ENCODE results near the gene CDC20. TPM values are rescaled to one million over a fixed set of nuclear protein-coding genes. Genes with fewer than 3 reads are reported as not detected.

The CDC20 gene
- total and polyA plus RNA-seq, 2 donors (not counting 1 experiment from before 2014, with no cell fraction given), result 16.7 to 24.1 TPM

GRCh38 chr1:43376723-43377235, 18.0 kb downstream of the CDC20 start:
- Histone ChIP-seq H3K27me3 (ENCODE audit: control insufficient read depth, insufficient read depth, low read length) (no peaks in the 10 kb centered on the region), H3K4me3 (replicated peaks in 1 of 4; ENCODE audit: control extremely low read depth in 1 of 4, insufficient read depth in 1 of 4, low read depth in 3 of 4, low read length in 4 of 4) (no peak overlapping the region), H4K20me1 (ENCODE audit: control insufficient read depth, extremely low read depth, insufficient read depth, low read length) (no peaks in the 10 kb centered on the region), H3K9ac (ENCODE audit: insufficient read depth, low read length) (no peak overlapping the region), H3K36me3 (ENCODE audit: control insufficient read depth, insufficient read depth, low read length) (peaks cover 3% of the 10 kb centered on the region), H3K4me1 (ENCODE audit: control insufficient read depth, extremely low read depth, insufficient read depth, low read length) (peaks cover 13% of the 10 kb centered on the region), H2AFZ (ENCODE audit: low read length) (no peak overlapping the region), H3K79me2 (ENCODE audit: control insufficient read depth, insufficient read depth, low read length) (no peaks in the 10 kb centered on the region), H3K9me3 (ENCODE audit: control insufficient read depth, insufficient read depth, low read depth, low read length) (no peaks in the 10 kb centered on the region), H3K4me2 (ENCODE audit: extremely low read depth, insufficient read depth, low read length) (no peak overlapping the region), H3K27ac (ENCODE audit: insufficient read depth, low read length) (no peak overlapping the region)
- no peak for DNase-seq (ENCODE audit: low read depth in 2 of 2)
- TF ChIP-seq, protein P1, sequence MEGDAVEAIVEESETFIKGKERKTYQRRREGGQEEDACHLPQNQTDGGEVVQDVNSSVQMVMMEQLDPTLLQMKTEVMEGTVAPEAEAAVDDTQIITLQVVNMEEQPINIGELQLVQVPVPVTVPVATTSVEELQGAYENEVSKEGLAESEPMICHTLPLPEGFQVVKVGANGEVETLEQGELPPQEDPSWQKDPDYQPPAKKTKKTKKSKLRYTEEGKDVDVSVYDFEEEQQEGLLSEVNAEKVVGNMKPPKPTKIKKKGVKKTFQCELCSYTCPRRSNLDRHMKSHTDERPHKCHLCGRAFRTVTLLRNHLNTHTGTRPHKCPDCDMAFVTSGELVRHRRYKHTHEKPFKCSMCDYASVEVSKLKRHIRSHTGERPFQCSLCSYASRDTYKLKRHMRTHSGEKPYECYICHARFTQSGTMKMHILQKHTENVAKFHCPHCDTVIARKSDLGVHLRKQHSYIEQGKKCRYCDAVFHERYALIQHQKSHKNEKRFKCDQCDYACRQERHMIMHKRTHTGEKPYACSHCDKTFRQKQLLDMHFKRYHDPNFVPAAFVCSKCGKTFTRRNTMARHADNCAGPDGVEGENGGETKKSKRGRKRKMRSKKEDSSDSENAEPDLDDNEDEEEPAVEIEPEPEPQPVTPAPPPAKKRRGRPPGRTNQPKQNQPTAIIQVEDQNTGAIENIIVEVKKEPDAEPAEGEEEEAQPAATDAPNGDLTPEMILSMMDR (conservative IDR thresholded peaks at IDR 0.05 in 1 of 2, IDR thresholded peaks at IDR 0.05 in 1 of 2; ENCODE audit: low read depth in 1 of 2, low read length in 2 of 2), result no peak
- no peak for TF ChIP-seq EZH2 (IDR thresholded peaks at IDR 0.05; ENCODE audit: low read length, missing control alignments)

- no peak for DNase-seq (ENCODE audit: low read depth in 2 of 2)
- H3K4me3 ChIP-seq (replicated peaks in 1 of 4; ENCODE audit: control extremely low read depth in 1 of 4, insufficient read depth in 1 of 4, low read depth in 3 of 4, low read length in 4 of 4), result no peak overlapping the region
- H3K36me3 ChIP-seq (ENCODE audit: control insufficient read depth, insufficient read depth, low read length), result peaks cover 9% of the 10 kb centered on the region
- no peak overlapping the region for H3K27ac ChIP-seq (ENCODE audit: insufficient read depth, low read length)
- H2AFZ ChIP-seq (ENCODE audit: low read length), result no peak overlapping the region
- H3K79me2 ChIP-seq (ENCODE audit: control insufficient read depth, insufficient read depth, low read length), result no peaks in the 10 kb centered on the region
- TF ChIP-seq, protein P1 (conservative IDR thresholded peaks at IDR 0.05 in 1 of 2, IDR thresholded peaks at IDR 0.05 in 1 of 2; ENCODE audit: low read depth in 1 of 2, low read length in 2 of 2), result no peak
- TF ChIP-seq EZH2 (IDR thresholded peaks at IDR 0.05; ENCODE audit: low read length, missing control alignments), result no peak
- H3K9ac ChIP-seq (ENCODE audit: insufficient read depth, low read length), result no peak overlapping the region
- peaks cover 8% of the 10 kb centered on the region for H3K4me1 ChIP-seq (ENCODE audit: control insufficient read depth, extremely low read depth, insufficient read depth, low read length)
- H3K27me3 ChIP-seq (ENCODE audit: control insufficient read depth, insufficient read depth, low read length), result no peaks in the 10 kb centered on the region
- no peak overlapping the region for H3K4me2 ChIP-seq (ENCODE audit: extremely low read depth, insufficient read depth, low read length)
- no peaks in the 10 kb centered on the region for H3K9me3 ChIP-seq (ENCODE audit: control insufficient read depth, insufficient read depth, low read depth, low read length)
- H4K20me1 ChIP-seq (ENCODE audit: control insufficient read depth, extremely low read depth, insufficient read depth, low read length), result no peaks in the 10 kb centered on the region
These were observed 19.1 kb downstream of the CDC20 start for GRCh38 chr1:43377831-43378230.

DNA sequence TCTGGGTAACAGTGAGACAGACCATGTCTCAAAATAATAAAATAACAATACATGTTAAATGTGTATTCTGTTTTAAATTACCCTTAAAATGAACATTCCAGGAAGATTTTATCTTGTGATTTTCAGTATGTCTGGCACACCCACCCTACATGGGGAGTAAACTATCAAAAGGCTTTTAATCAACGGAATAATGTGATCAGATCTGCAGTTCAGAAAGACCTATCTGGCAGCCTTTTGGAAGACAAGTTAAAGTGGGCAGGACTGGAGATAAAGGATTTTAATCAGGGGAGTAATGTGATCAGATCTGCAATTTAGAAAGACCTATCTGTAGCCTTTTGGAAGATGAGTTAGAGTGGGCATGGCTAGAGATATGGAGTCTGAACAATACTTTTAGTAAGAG, 20.7 kb downstream of the CDC20 start:
- H3K27me3 ChIP-seq (ENCODE audit: control insufficient read depth, insufficient read depth, low read length), result no peaks in the 10 kb centered on the region

More for the DNA sequence above, 20.7 kb downstream of the CDC20 start:
- no peaks in the 10 kb centered on the region for H3K9me3 ChIP-seq (ENCODE audit: control insufficient read depth, insufficient read depth, low read depth, low read length)
- H3K4me1 ChIP-seq (ENCODE audit: control insufficient read depth, extremely low read depth, insufficient read depth, low read length), result no peaks in the 10 kb centered on the region
- no peak overlapping the region for H3K9ac ChIP-seq (ENCODE audit: insufficient read depth, low read length)
- H4K20me1 ChIP-seq (ENCODE audit: control insufficient read depth, extremely low read depth, insufficient read depth, low read length), result no peaks in the 10 kb centered on the region
- no peak overlapping the region for H3K27ac ChIP-seq (ENCODE audit: insufficient read depth, low read length)
- no peak for DNase-seq (ENCODE audit: low read depth in 2 of 2)
- no peak overlapping the region for H3K4me3 ChIP-seq (replicated peaks in 1 of 4; ENCODE audit: control extremely low read depth in 1 of 4, insufficient read depth in 1 of 4, low read depth in 3 of 4, low read length in 4 of 4)
- no peak for TF ChIP-seq EZH2 (IDR thresholded peaks at IDR 0.05; ENCODE audit: low read length, missing control alignments)
- TF ChIP-seq, protein P1 (conservative IDR thresholded peaks at IDR 0.05 in 1 of 2, IDR thresholded peaks at IDR 0.05 in 1 of 2; ENCODE audit: low read depth in 1 of 2, low read length in 2 of 2), result no peak
- no peak overlapping the region for H2AFZ ChIP-seq (ENCODE audit: low read length)
- H3K79me2 ChIP-seq (ENCODE audit: control insufficient read depth, insufficient read depth, low read length), result no peaks in the 10 kb centered on the region
- H3K36me3 ChIP-seq (ENCODE audit: control insufficient read depth, insufficient read depth, low read length), result peaks cover 13% of the 10 kb centered on the region
- H3K4me2 ChIP-seq (ENCODE audit: extremely low read depth, insufficient read depth, low read length), result no peak overlapping the region

All from fibroblast of lung (primary cell).